ENCODE measurements around the gene BRF1. TPM values are rescaled to one million over a fixed set of nuclear protein-coding genes. Genes with fewer than 3 reads are reported as not detected.

Gene BRF1
- polyA plus RNA-seq, 1 of the 3 experiments (the other 2 are of a cell fraction), result 15.7 TPM

- 98% methylated on average over 7 of the region's 32 CpGs for WGBS (ENCODE audit: low lambda C conversion rate)
- TF ChIP-seq RCOR1 (IDR thresholded peaks at IDR 0.05; ENCODE audit: low read length), result no peak
- TF ChIP-seq MEF2A (IDR thresholded peaks at IDR 0.05; ENCODE audit: borderline replicate concordance, low read depth), result no peak
- TF ChIP-seq TCF12 (IDR thresholded peaks at IDR 0.05), result no peak
- TF ChIP-seq GATA2 (CRISPR knock-in tag; IDR thresholded peaks at IDR 0.05), result no peak
- no peak for TF ChIP-seq JUND (IDR thresholded peaks at IDR 0.05)
- no peak for TF ChIP-seq MAX (IDR thresholded peaks at IDR 0.05; ENCODE audit: low read depth)
- TF ChIP-seq RXRA (IDR thresholded peaks at IDR 0.05; ENCODE audit: borderline replicate concordance, low read depth), result no peak
- TF ChIP-seq TEAD4 (IDR thresholded peaks at IDR 0.05; ENCODE audit: borderline replicate concordance, insufficient read depth), result no peak
- no peak for TF ChIP-seq GABPA (IDR thresholded peaks at IDR 0.05; ENCODE audit: low read depth)
- TF ChIP-seq SIN3A (IDR thresholded peaks at IDR 0.05; ENCODE audit: borderline replicate concordance, low read depth, low read length), result no peak
- no peak for TF ChIP-seq NFIC (IDR thresholded peaks at IDR 0.05; ENCODE audit: borderline replicate concordance)
- TF ChIP-seq FOXJ3 (CRISPR knock-in tag; IDR thresholded peaks at IDR 0.05), result no peak
- TF ChIP-seq ELF1 (IDR thresholded peaks at IDR 0.05), result no peak
- no peak for TF ChIP-seq USF2 (IDR thresholded peaks at IDR 0.05; ENCODE audit: borderline replicate concordance, low read depth, low read length)
- TF ChIP-seq POLR2AphosphoS5 (IDR thresholded peaks at IDR 0.05; ENCODE audit: low read depth, low read length), result no peak
- no peak for TF ChIP-seq ZBTB33 (IDR thresholded peaks at IDR 0.05; ENCODE audit: borderline replicate concordance, low read depth)
- no peak for TF ChIP-seq FOSL2 (IDR thresholded peaks at IDR 0.05; ENCODE audit: borderline replicate concordance, low read depth)
- Histone ChIP-seq H3K4me3 (ENCODE audit: low read depth in 2 of 2, low read length in 1 of 2) (no peak overlapping the region), H3K9me2 (no peaks in the 10 kb centered on the region), H3K36me3 (replicated peaks in 1 of 2; ENCODE audit: control insufficient read depth in 1 of 2, insufficient read depth in 2 of 2, low read length in 1 of 2) (no peaks in the 10 kb centered on the region), H3F3A (replicated peaks; ENCODE audit: insufficient read depth) (no peaks in the 10 kb centered on the region), H2AFZ (ENCODE audit: low read depth) (no peak overlapping the region), H3K27me3 (ENCODE audit: insufficient read depth) (peaks cover 9% of the 10 kb centered on the region; the same call in 1 of the 2 replicates), H3K27ac (ENCODE audit: low read depth in 2 of 2, low read length in 1 of 2) (no peak overlapping the region), H3K79me2 (ENCODE audit: insufficient read depth) (no peaks in the 10 kb centered on the region), H3K4me1 (ENCODE audit: control insufficient read depth in 1 of 2, insufficient read depth in 2 of 2, low read depth in 1 of 2, low read length in 1 of 2) (peaks cover 3 to 11% of the 10 kb centered on the region in 2 experiments; a peak in 2 of 4 replicates), H3K4me2 (no peak overlapping the region), H4K20me1 (ENCODE audit: insufficient read depth) (0 out of 2 replicates have a peak, but pooled peaks cover 3% of the 10 kb centered on the region), H3K9ac (no peak overlapping the region), H3K9me3 (no peaks in the 10 kb centered on the region)
- ChIA-PET POLR2A (interaction anchor here (0.6 kb wide), 1 partner anchor 34 kb away, joined by 3 read pairs; no protein-coding TSS in a partner anchor), CTCF (interaction anchor here (0.6 to 2.0 kb wide), 6 partner anchors 11 to 109 kb away, joined by 3 to 7 read pairs (median 4); no protein-coding TSS in a partner anchor)
- no peak for DNase-seq
These were observed 134.9 kb downstream of the BRF1 start for GRCh38 chr14:105165761-105166485.

All from SK-N-SH (cell line).